GM12891 (cell line): ENCODE measurements around the gene KCNIP1. TPM values are rescaled to one million over a fixed set of nuclear protein-coding genes. Genes with fewer than 3 reads are reported as not detected.

Experiments used
- DNase-seq: peaks from one replicate; pipeline ENCODE4 v3.0.0; 2011; ENCODE audit warnings: low spot score; ENCODE audit not compliant: insufficient read length
- FAIRE-seq: peaks from 2 replicates; lab custom pipeline; 2011; peaks lifted over from hg19 to GRCh38; lab: Jason Lieb, UNC
- PAX5 ChIP-seq: IDR thresholded peaks from 2 replicates; pipeline ENCODE4 v1.6.1; 2011; ENCODE audit warnings: low read length, moderate library complexity, mild to moderate bottlenecking; ENCODE audit not compliant: insufficient read depth, severe bottlenecking
- POLR2A ChIP-seq: IDR thresholded peaks from 2 replicates; pipeline ENCODE4 v1.6.1; 2011; ENCODE audit warnings: low read depth, low read length, control low read depth
- POLR2AphosphoS5 ChIP-seq: IDR thresholded peaks from 2 replicates; pipeline ENCODE4 v1.6.1; 2011; ENCODE audit warnings: low read depth, low read length, control low read depth
- POU2F2 ChIP-seq: IDR thresholded peaks from 2 replicates; pipeline ENCODE4 v1.6.1; 2011; ENCODE audit warnings: low read depth, mild to moderate bottlenecking, control low read depth, low read length, moderate library complexity
- SPI1 ChIP-seq: IDR thresholded peaks from 2 replicates; pipeline ENCODE4 v1.6.1; 2011; ENCODE audit warnings: low read depth, low read length, control low read depth
- TAF1 ChIP-seq: IDR thresholded peaks from 2 replicates; pipeline ENCODE4 v1.6.1; 2011; ENCODE audit warnings: low read depth, low read length, control low read depth
- polyA plus RNA-seq: library from polyadenylated mRNA; unstranded; fragments of >200 nt; gene quantifications from one replicate; pipeline ENCODE4 v1.2.1, GENCODE V29; 2012; ENCODE audit warnings: low read depth, missing spikeins, inconsistent platforms; ENCODE audit not compliant: missing spikeins

KCNIP1 gene
- polyA plus RNA-seq: not detected

DNA sequence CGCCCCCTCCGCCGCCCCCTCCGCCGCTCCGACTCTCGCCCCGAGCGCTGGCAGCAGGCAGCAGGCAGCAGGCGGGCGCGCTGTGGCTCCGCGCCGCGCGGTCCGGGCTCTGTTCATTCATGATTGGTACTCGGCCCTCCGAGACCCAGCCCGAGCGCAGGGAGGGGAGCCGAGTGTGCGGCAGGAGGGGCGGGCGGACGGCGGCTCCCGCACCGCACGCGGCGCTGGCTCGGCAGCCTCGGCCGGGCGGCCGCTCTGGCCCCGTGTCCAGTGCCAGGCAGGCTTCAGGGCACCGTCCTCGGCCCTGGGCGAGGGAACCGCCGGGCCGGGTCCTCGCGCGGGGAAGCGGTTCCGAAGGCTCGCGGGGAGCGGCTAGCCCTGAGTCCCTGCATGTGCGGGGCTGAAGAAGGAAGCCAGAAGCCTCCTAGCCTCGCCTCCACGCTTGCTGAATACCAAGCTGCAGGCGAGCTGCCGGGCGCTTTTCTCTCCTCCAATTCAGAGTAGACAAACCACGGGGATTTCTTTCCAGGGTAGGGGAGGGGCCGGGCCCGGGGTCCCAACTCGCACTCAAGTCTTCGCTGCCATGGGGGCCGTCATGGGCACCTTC lies at the start of gene KCNIP1:
Gene KCNIP1 (plus strand): TSS at position 31 of the 607 bp plus-strand sequence.
- DNase-seq (no peak), FAIRE-seq (no peak)
- TF ChIP-seq SPI1 (no peak), TAF1 (no peak), POLR2AphosphoS5 (no peak), POLR2A (no peak), POU2F2 (no peak), PAX5 (no peak)

DNA sequence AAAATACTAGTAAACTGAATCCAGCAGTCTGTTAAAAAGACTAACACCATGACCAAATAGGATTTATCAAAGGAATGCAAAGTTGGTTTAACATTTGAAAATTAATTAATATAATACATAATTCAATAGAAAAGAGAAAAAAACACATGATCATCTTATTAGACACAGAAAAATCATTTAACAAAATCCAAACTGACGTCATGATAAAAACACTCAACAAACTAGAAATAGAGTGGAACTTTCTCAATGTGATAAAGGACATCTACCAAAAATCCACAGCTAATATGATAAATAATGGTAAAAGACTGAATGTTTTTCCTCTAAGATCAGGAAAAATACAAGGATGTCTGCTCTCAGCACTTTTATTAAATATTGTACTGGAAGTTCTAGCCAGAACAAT lies 40.4 kb upstream of the KCNIP1 start:
- DNase-seq (no peak), FAIRE-seq (no peak)
- TF ChIP-seq POU2F2 (no peak), TAF1 (no peak), POLR2A (no peak), POLR2AphosphoS5 (no peak), PAX5 (no peak), SPI1 (no peak)

- FAIRE-seq (no peak), DNase-seq (no peak)
- TF ChIP-seq POLR2AphosphoS5: no peak
- no peak for TF ChIP-seq POLR2A
- TF ChIP-seq SPI1: peak; percentile 64
Observed at GRCh38 chr5:170464280-170465127, 39.3 kb upstream of the KCNIP1 start.

- FAIRE-seq (no peak), DNase-seq (no peak)
- TF ChIP-seq POLR2A (no peak), TAF1 (no peak), POLR2AphosphoS5 (no peak), POU2F2 (no peak), SPI1 (no peak), PAX5 (no peak)
Observed at GRCh38 chr5:170466553-170466952, 37.3 kb upstream of the KCNIP1 start.

GRCh38 chr5:170466988-170467707 lies 36.7 kb upstream of the KCNIP1 start:
- DNase-seq: no peak
- no peak for FAIRE-seq

GRCh38 chr5:170468633-170469285 lies 35.1 kb upstream of the KCNIP1 start:
- FAIRE-seq: no peak
- no peak for DNase-seq
- TF ChIP-seq TAF1 (no peak), PAX5 (no peak), SPI1 (no peak), POLR2AphosphoS5 (no peak), POU2F2 (no peak), POLR2A (no peak)

More at GRCh38 chr5:170466988-170467707, 36.7 kb upstream of the KCNIP1 start:
- TF ChIP-seq POLR2AphosphoS5: no peak
- TF ChIP-seq POLR2A: no peak
- no peak for TF ChIP-seq SPI1
- no peak for TF ChIP-seq TAF1
- TF ChIP-seq PAX5: no peak
- no peak for TF ChIP-seq POU2F2

GRCh38 chr5:170469414-170469813 lies 34.4 kb upstream of the KCNIP1 start:
- FAIRE-seq: no peak
- TF ChIP-seq POLR2AphosphoS5 (no peak), PAX5 (no peak), POLR2A (no peak), POU2F2 (no peak), SPI1 (no peak), TAF1 (no peak)
- DNase-seq: no peak

- DNase-seq (no peak), FAIRE-seq (no peak)
- TF ChIP-seq POLR2A (no peak), SPI1 (no peak), POU2F2 (no peak), POLR2AphosphoS5 (no peak), TAF1 (no peak), PAX5 (no peak)
Observed at GRCh38 chr5:170470275-170470674, 33.5 kb upstream of the KCNIP1 start.

DNA sequence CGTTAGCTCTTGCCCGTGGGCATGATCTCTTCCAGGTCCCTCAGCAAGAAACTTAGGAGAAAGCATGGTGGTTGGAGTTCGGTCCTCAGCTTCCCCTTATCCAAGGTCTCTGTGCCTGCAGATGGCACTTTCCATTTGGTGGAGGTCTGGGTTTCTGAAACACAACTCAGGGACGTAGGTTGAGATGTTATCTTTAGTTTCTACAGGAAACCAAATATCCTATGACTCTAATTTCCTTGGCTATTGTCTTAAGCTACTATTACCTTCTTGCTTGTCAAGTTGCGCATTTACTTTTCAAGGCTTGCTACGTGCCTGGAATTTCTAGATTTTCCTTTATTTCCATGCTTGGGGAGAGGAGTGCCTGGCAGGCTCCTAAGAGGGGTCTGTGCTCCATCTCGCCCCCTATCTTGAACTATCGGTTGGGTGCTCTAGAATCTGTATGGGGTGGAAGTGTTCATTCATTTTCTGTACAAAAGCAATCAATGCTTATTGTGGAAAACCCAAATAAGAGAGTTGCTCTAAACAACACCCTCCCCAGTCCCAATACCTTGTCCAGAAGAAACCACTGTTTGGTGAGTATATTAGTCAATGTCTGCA lies 32.9 kb upstream of the KCNIP1 start:
- FAIRE-seq (no peak), DNase-seq (no peak)
- TF ChIP-seq SPI1 (no peak), PAX5 (no peak), TAF1 (no peak)
